Cardiac ventricle fibroblast (primary cell): Measurements from ENCODE around the gene SH2D2A. TPM values are rescaled to one million over a fixed set of nuclear protein-coding genes. Genes with fewer than 3 reads are reported as not detected.

Source experiments
- total RNA-seq: library from RNA; depleted of rRNA; stranded (reverse); fragments of >200 nt; gene quantifications from 2 replicates; pipeline ENCODE4 v1.2.3, GENCODE V29; 2015

The SH2D2A gene
- 0.37 and 0.88 TPM in 2 replicates for total RNA-seq

GRCh38 chr1:156816561-156817328, at the start of gene SH2D2A:
Gene SH2D2A (minus strand): TSS chr1:156816848. CDS start chr1:156816708, 140 bp downstream.

GRCh38 chr1:156860628-156861423, 44.2 kb upstream of the SH2D2A start, which contains the start of gene NTRK1:
Gene NTRK1 (plus strand): TSS chr1:156860865. CDS start chr1:156860935, 70 bp downstream.

GRCh38 chr1:156858959-156859522, 42.4 kb upstream of the SH2D2A start, which contains the start of gene INSRR:
Gene INSRR (minus strand): TSS chr1:156859117. CDS start chr1:156858621, 496 bp downstream.

DNA sequence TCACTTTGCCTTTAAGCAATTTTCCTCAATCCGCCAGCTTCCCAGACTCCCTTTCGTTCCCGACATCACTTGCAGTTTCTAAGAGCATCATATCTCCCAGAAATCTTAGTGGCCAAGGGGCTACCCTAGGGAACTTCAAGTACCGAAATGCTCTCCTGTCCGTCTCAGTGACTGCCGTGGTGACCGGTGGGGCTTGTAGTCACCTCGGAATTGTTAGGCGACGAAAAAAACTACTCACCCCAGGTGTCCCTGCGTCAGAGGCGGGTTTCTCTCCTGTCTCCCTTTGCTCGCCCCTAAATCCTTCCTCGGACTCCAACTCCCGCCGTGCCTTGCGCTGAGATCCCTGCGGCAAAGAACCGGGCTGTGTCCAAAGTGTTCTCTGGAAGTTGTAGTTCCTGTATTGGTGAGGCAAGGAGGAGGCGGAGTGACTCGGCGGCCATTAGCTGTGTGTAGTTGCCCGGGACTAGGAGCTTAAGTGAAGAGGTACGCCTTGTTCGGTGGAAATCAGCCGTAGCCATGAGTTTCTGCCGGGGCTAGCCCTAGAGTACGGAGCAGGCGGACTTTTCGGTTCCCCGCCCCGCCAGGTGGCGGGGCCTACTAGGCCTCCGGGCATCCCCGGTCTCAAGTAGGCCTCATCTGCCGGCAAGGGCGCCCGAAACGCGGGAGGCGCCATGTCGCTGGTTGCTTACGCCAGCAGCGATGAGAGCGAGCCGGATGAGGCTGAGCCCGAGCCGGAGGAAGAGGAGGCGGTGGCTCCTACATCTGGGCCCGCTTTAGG, 49.4 kb downstream of the SH2D2A start, which contains the start of gene PRCC:
Gene PRCC, plus strand, starts transcription at position 435 of the 778 bp plus-strand sequence. Its CDS starts 237 bp downstream, at position 672.

Other genes starting within 250 kb of the SH2D2A start
- gene IQGAP3, start 244.3 kb downstream of the SH2D2A start, total RNA-seq: 0.87 and 1.5 TPM in 2 replicates
- gene TTC24, start 237.1 kb downstream of the SH2D2A start, total RNA-seq: not detected in 2 replicates
- 38.4 and 52.2 TPM in 2 replicates for gene NAXE, start 225.1 kb downstream of the SH2D2A start, total RNA-seq
- gene GPATCH4, start 215.4 kb downstream of the SH2D2A start, total RNA-seq: 7.7 and 11.5 TPM in 2 replicates
- gene HAPLN2, start 197.4 kb downstream of the SH2D2A start, total RNA-seq: 2.2 TPM in 1 of 2 replicates, not detected in the other
- gene BCAN, start 174.7 kb downstream of the SH2D2A start, total RNA-seq: 0.06 TPM in 1 of 2 replicates, not detected in the other
- gene NES, start 139.4 kb downstream of the SH2D2A start, total RNA-seq: 27.0 and 30.6 TPM in 2 replicates
- gene CRABP2, start 111.3 kb downstream of the SH2D2A start, total RNA-seq: 17.6 and 27.8 TPM in 2 replicates
- gene METTL25B, start 88.4 kb downstream of the SH2D2A start, total RNA-seq: 13.1 and 14.9 TPM in 2 replicates
- gene ISG20L2, start 88.1 kb downstream of the SH2D2A start, total RNA-seq: 11.8 and 15.8 TPM in 2 replicates
- 63.6 and 72.1 TPM in 2 replicates for gene MRPL24, start 75.8 kb downstream of the SH2D2A start, total RNA-seq
- 170 TPM in 2 replicates for gene HDGF, start 65.2 kb downstream of the SH2D2A start, total RNA-seq
- gene PRCC, start 49.3 kb downstream of the SH2D2A start, total RNA-seq: 33.4 and 33.7 TPM in 2 replicates
- gene INSRR, start 42.3 kb upstream of the SH2D2A start, total RNA-seq: under 0.01 TPM in 1 of 2 replicates, not detected in the other
- gene NTRK1, start 44.0 kb upstream of the SH2D2A start, total RNA-seq: 0.05 TPM in 1 of 2 replicates, not detected in the other
- gene PEAR1, start 76.9 kb upstream of the SH2D2A start, total RNA-seq: 6.9 and 7.7 TPM in 2 replicates
- gene LRRC71, start 103.8 kb upstream of the SH2D2A start, total RNA-seq: not detected in 2 replicates
- gene ARHGEF11, start 228.9 kb upstream of the SH2D2A start, total RNA-seq: 21.5 and 36.5 TPM in 2 replicates